Measurements from ENCODE around the gene SLC35E4.

- TF ChIP-seq CTCF (IDR thresholded peaks at IDR 0.05) (no peak), POLR2A (IDR thresholded peaks at IDR 0.05) (no peak)
These were observed 17.8 kb upstream of the SLC35E4 start for GRCh38 chr22:30617819-30618218.

All from right lobe of liver (tissue), 4 donors.